ENCODE data around the gene OR2H2. TPM values are rescaled to one million over a fixed set of nuclear protein-coding genes. Genes with fewer than 3 reads are reported as not detected.

OR2H2 gene
- total RNA-seq, 1 donor from 2014 or later: not detected

DNA sequence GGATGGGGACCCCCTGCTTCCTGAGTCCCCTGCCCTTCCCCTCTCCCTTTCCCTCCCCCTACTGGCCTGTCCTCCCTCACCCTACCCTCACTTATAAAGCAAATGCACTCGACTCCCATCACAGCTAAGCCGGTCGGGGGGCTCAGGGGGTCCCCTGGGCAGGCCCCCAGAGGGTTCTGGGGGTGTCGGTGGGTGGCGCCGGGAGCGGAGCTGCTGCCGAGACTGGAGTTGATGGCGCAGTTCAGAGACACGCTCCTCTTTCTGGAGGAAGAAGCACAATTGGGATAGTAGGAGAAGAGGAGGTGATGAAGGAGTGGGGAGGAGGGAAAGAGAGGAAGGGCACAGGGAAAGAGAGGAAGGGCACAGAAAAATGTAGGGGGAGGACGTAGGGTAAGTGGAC lies 18.5 kb downstream of the OR2H2 start:
- no peak for FAIRE-seq
- Histone ChIP-seq H3K4me3 (ENCODE audit: low read depth, low read length) (no peak overlapping the region), H3K27me3 (ENCODE audit: control insufficient read depth, insufficient read depth, low read length) (no peaks in the 10 kb centered on the region), H3K36me3 (ENCODE audit: control insufficient read depth, insufficient read depth, low read length) (peaks cover 4% of the 10 kb centered on the region)
- DNase-seq (ENCODE audit: low read depth): no peak
- TF ChIP-seq, protein P1, sequence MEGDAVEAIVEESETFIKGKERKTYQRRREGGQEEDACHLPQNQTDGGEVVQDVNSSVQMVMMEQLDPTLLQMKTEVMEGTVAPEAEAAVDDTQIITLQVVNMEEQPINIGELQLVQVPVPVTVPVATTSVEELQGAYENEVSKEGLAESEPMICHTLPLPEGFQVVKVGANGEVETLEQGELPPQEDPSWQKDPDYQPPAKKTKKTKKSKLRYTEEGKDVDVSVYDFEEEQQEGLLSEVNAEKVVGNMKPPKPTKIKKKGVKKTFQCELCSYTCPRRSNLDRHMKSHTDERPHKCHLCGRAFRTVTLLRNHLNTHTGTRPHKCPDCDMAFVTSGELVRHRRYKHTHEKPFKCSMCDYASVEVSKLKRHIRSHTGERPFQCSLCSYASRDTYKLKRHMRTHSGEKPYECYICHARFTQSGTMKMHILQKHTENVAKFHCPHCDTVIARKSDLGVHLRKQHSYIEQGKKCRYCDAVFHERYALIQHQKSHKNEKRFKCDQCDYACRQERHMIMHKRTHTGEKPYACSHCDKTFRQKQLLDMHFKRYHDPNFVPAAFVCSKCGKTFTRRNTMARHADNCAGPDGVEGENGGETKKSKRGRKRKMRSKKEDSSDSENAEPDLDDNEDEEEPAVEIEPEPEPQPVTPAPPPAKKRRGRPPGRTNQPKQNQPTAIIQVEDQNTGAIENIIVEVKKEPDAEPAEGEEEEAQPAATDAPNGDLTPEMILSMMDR (IDR thresholded peaks at IDR 0.05; ENCODE audit: insufficient read depth, low read length, severe bottlenecking): no peak

DNA sequence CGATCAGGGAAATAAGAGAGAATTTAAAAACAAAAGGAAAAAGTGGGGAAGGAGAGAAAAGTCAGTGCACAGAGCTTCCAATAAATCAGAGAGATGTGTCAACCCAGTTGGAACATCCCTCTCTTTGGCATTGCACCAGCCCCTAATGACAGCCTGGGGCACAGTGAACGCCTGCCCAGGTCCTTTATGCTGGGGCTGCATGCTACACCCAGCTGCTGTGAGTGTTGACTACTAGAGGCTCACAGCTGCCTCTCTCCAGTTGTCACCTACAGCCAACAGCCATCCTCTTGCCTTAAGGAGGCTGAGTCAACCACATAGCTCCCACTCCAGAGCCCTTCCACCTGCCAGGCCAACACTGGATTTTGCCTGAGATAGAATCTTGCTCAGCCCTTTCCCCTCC lies 19.0 kb downstream of the OR2H2 start:
- H3K4me3 ChIP-seq (ENCODE audit: low read depth, low read length): no peak overlapping the region
- peaks cover 6% of the 10 kb centered on the region for H3K36me3 ChIP-seq (ENCODE audit: control insufficient read depth, insufficient read depth, low read length)
- H3K27me3 ChIP-seq (ENCODE audit: control insufficient read depth, insufficient read depth, low read length): no peaks in the 10 kb centered on the region
- FAIRE-seq (no peak), DNase-seq (ENCODE audit: low read depth) (no peak)
- TF ChIP-seq, protein P1 (IDR thresholded peaks at IDR 0.05; ENCODE audit: insufficient read depth, low read length, severe bottlenecking): no peak

DNA sequence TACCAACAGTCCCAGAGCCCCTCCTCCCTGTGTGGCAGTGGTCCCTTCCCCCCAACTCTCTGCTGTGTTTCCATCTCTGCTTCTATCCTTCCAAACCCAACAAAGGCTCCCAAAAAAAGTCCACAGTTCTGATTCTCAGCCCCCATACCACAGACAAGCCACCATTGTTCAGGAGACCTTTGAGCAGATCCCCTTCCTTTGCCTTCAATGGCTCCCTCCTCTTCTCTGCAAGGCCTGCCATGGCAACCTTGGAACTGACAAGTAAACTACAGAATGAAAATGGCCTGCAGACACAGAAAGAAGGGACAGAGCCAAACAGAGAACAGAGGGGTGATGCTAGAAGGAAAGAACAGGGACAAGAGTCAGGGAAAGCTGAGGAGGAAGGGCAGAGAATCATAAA lies 23.2 kb downstream of the OR2H2 start:
- Histone ChIP-seq H3K27me3 (ENCODE audit: control insufficient read depth, insufficient read depth, low read length) (no peaks in the 10 kb centered on the region), H3K36me3 (ENCODE audit: control insufficient read depth, insufficient read depth, low read length) (peaks cover 12% of the 10 kb centered on the region), H3K4me3 (ENCODE audit: low read depth, low read length) (no peak overlapping the region)
- DNase-seq (ENCODE audit: low read depth) (no peak), FAIRE-seq (peak; percentile 50)
- TF ChIP-seq, protein P1 (IDR thresholded peaks at IDR 0.05; ENCODE audit: insufficient read depth, low read length, severe bottlenecking): no peak

DNA sequence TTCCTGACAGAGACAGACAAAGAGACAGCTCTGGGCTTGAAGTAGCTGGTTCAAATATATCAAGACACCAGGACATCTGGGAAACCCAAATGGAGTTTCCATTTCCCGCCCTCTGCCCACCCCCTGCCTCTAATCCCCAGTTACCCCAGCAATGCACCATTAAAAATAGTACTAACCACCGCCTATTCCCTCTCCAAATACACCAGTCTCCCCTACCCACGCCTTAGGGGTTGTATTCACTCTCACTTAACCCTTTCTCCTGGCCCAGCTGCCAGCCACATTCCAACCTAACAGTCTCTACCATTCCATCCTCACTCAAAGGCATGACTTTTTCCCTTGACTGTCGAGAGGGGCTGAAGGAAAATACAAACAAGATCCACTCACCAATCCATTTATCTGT lies 25.6 kb downstream of the OR2H2 start:
- H3K4me3 ChIP-seq (ENCODE audit: low read depth, low read length): no peak overlapping the region
- peaks cover 16% of the 10 kb centered on the region for H3K36me3 ChIP-seq (ENCODE audit: control insufficient read depth, insufficient read depth, low read length)
- TF ChIP-seq, protein P1 (IDR thresholded peaks at IDR 0.05; ENCODE audit: insufficient read depth, low read length, severe bottlenecking): no peak
- FAIRE-seq (no peak), DNase-seq (ENCODE audit: low read depth) (no peak)
- H3K27me3 ChIP-seq (ENCODE audit: control insufficient read depth, insufficient read depth, low read length): no peaks in the 10 kb centered on the region

DNA sequence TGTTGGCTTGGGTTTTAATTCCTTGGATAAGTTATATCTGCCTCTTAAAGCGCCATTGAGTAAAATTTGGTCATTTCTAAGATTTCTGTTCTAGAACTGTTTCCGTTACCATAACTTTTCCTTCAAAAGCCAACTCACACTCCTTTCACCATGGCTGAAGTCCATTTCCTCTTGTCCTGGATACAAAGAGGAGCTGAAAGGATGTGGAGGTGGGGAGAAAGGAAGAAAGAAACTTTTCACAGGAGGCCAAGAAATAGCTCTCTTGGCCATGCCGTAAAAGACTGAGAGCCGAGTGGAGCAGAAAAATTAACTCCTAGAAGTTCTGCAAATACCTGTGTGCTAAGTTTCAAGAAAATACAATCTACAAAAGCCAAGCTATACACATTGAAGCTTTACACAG lies 26.5 kb downstream of the OR2H2 start:
- Histone ChIP-seq H3K27me3 (ENCODE audit: control insufficient read depth, insufficient read depth, low read length) (no peaks in the 10 kb centered on the region), H3K4me3 (ENCODE audit: low read depth, low read length) (no peak overlapping the region), H3K36me3 (ENCODE audit: control insufficient read depth, insufficient read depth, low read length) (peaks cover 16% of the 10 kb centered on the region)
- DNase-seq (ENCODE audit: low read depth) (no peak), FAIRE-seq (no peak)
- TF ChIP-seq, protein P1 (IDR thresholded peaks at IDR 0.05; ENCODE audit: insufficient read depth, low read length, severe bottlenecking): no peak

DNA sequence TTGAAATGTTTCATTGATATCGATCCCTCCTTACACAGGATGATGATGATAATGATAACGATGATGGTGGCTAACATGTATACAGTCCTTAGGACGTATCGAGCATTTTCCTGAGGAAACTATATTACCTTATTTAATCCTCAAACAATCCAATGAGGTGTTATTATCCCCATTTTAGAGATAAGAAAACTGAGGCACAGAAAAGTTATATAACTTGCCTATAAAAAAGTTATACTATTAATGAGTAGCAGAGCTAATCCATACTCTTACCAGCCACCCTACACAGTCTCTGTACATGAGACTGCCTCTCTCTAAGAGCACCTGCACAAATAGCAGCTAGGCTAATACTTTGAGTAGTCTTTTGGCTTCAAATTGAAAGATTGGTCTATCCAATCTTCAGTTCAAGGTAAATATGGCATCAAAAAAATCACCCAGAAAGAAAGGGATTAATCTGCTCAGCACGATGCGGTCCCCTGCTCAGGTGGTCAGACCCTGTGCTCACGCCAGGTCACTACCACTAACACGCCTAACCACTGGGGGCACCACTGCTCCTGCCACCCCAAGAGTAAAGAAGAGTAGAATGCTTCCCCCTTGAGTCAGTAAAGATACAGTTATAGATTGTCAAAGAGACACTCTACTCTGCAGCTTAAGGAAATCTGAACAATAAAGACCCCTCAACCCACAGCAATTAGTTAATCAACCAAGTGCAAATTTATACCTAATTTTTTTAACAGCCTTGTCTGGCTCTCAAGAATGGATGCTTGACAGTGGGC lies 33.0 kb downstream of the OR2H2 start:
- no peaks in the 10 kb centered on the region for H3K27me3 ChIP-seq (ENCODE audit: control insufficient read depth, insufficient read depth, low read length)
- H3K4me3 ChIP-seq (ENCODE audit: low read depth, low read length): no peak overlapping the region
- TF ChIP-seq, protein P1 (IDR thresholded peaks at IDR 0.05; ENCODE audit: insufficient read depth, low read length, severe bottlenecking): peak; percentile 13
- FAIRE-seq (no peak), DNase-seq (ENCODE audit: low read depth) (no peak)
- peaks cover 7% of the 10 kb centered on the region for H3K36me3 ChIP-seq (ENCODE audit: control insufficient read depth, insufficient read depth, low read length)

Data from bronchial epithelial cell (primary cell).